OCI-M2 (cell line): ENCODE data around the gene LCN1.

ENCODE experiments used
- DNase-seq: peaks from one replicate; lab custom pipeline; 2025; ENCODE audit not compliant: unreplicated experiment; lab: John Stamatoyannopoulos, UW

The LCN1 gene

DNA sequence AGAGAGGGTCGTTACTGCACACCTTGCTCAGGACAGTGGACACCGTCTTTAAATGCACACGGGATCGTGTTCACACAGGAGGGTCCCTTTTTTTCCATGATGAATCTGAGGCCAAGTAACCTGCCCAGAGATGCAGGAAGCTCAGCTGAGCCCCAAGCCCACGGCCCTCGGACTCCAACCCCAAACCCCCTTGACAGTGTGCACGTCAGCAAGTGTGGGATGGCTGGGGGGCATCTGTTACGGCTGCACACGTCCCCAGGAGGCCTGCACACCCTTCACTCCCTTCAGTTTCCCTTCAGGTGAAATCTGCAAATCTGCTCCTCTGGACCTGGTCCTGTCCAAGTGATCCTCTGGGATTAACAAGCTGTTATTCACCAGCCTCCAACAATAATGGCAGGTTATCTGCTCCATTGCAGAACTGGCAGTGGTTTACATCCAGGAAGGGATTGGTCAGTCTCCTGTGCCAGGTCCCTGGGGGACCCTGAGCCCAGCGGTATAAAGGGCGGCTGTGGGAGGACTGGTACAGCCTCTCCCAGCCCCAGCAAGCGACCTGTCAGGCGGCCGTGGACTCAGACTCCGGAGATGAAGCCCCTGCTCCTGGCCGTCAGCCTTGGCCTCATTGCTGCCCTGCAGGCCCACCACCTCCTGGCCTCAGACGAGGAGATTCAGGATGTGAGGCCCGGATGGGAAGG lies at the start of gene LCN1:
Gene LCN1 (plus strand): TSS at position 525 of the 692 bp plus-strand sequence. CDS start 58 bp downstream, at position 583.
- no peak for DNase-seq

DNA sequence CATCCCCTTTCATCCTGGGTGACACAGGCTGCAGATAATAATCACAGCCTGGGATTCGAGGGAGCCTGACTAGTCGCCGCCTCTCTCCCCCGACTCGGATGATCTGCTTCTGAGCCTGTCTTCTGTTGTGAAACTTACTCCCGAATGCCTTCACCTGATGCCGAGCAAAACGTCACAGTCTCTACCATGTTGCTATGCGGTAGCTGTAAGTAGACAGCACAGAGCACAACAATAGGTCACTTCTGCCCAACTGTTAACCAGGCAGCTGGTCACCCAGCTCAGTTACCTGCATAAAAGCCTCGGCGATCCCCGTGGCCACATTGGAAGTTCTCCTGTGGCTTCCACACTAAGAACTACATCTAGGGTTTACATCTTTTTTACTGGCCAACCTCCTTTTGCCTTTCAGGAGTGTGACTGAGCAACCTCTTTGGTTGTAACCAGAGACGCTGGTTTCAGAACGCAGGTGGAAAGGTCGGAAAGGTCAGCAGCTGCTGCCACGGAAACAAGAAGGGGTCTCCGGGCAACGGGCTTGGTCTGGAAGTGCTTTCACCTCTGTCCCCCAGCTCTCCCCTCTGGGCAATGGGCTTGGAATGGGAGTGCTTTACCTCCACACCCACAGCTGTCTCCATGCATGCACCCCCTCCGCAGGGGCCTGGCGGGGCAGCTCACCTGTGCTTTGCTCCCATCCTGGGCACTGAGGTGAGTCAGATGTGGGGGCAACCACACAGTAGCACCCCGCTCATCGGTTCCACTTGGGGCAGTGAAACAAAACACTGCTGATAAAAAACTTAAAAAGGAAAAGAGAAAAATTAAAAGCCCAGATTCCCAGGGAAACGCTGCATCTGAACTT lies 49.2 kb upstream of the LCN1 start:
- no peak for DNase-seq

DNA sequence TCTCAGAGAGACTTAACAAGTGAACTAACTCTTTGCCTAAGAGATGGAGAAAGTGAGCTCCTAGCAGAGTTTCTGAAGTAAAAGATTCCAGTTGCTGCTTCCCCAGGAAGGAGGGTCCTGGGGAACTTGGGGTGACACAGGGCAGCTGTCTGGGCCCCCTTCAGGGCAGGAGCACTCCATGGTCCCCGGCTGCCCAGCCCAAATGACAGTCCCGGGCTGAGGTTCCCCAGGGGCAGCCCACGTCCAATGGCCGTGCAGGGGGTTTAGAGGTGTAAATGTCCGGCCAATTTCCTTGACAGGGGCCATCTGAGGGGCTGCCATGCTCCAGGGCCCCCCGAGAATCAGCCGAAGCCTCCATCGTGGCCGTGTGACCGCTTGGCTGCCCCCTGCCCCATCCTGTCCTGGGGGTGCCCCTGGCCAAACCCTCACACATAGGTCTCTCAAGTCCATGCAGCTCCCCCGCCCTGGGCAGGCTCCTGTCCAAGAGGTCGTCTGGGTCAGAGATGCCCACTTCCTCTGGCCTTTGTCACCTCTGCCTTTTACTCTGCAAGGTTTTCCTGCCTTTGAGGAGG lies 47.2 kb upstream of the LCN1 start:
- no peak for DNase-seq

DNA sequence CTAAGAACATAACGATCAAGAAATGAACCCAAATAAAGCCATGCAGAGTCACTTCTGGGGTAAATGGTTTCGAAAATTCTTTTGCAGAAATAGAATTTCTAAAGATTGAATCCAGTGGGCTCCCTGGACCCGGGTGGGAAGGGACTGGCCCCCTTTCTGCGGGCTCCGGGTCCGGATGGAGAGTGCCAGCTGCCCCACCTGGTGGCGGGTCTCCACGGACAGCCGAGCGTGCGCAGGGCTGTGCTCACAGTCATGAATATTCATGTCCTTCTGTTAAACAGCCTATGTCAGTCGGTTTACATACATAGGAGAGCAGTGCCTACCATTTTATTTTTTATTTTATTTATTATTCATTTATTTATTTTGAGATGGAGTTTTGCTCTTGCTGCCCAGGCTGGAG lies 46.3 kb upstream of the LCN1 start:
- DNase-seq: no peak

DNA sequence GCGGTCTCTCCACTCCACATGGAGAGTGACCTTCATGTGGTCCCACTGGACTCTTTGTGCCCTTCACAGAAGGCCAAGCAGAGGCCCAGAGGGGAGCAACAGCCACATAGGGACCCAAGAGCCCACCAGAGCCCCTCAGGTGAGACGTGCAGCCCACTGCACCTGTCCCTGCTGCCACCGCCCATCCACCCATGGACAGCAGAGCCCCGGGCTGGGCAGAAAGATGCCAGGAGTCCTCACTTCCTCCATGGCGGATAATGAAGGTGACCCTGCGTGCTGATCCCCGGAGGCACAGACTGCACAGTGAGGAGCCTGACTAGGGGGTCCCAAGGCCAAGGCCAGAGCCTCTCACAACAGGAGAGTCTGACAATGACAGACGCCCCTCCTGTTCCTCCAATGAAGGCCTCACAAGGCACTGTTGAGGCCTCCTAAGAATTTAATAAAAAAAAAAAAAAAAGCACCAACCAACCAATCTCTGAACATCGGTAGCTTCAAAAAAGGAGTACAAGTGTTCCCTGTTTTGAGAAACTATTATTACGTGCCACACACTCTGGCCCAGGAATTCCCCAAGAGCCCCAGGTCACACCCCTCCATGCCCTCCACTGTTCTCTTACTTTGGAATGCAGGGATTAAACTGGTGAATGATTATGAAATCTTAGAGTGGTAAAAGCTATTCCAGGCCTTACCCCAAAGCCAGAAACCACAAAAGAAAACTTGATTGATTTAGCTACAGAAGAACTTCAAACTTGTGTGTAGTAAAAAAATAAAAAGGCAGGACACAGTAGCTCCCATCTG lies 44.5 kb upstream of the LCN1 start:
- no peak for DNase-seq

DNA sequence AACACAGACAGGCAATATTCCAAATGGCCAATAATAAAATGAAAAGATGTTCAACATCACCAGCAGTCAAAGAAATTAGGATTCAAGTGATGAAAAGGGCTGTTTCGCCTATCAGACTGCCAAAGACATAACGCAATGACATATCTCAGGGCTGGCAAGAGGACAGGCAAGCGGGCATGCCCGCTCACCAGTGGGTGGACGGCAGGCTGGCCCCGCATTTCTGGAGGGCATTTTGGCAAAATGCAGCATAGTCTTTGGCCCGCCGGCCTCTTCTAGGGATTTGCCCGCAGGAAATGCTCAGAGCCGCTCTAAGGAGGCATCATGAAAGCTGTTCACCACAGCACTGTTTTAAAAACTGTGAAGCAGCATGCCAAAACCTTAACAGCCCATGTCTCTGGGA lies 43.0 kb upstream of the LCN1 start:
- DNase-seq: no peak

DNA sequence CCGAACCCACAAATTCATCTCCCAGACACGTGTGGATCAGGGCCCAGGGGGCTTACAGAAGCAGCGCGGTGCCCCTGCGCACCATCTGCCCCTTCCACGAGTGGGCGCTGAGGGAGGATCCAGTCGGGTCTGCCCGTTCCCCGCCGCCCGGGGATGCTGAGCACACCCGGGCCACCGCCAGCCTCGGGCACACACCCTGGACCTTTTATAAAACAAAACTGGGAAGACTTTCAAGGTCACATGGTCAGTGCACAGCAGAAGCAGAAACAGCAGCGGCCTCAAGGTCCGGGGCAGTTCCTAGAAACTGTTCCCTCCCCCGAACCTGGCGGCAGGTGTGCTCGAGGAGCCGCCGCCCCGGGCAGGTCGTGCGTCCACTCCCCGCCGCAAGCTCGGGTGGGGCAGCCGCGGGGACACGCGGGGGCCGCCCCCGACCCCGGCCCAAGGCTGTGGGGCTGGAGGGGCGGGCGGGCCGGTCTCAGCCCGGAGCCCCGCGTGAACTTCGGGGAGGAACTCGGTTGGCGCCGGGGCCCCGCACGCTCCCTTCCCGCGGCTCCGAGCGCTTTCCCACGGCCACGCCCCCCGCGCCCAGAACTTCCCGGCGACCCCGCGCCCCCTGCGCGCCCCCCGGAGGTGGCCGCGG lies 42.3 kb upstream of the LCN1 start:
- no peak for DNase-seq

DNA sequence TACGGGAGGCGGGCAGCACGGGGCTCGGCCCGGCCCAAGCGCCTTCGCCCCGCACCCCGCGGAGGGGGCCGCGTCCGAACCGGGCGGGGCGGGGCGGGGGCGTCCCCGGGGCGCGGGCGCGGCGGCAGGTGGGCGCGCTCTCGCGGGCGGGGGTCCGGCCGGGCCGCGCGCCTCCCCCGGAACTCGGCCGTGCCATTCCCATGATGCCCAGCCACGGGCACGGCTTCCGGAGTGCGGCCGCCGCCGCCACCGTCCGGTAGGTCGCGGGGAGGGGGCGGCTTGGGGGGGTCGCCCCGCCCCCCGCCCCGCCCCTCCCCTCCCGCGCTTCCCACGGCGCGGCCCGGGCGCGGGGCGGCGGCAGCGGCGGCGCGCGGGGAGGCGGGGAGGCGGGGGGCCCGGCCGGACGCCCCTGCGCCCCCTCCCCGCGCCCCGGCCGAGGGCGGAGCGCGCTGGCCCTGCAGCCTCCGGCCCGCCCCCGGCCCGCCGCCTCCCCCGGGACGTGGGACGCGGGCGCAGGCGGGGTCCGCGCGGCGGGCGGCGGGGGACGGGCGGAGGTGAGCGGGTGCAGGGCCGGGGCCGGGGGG lies 41.7 kb upstream of the LCN1 start, which contains the start of gene PPP1R26:
Gene PPP1R26 (plus strand): TSS at position 314 of the 584 bp plus-strand sequence. CDS start 4,729 bp downstream, outside the sequence.
- DNase-seq: no peak

DNA sequence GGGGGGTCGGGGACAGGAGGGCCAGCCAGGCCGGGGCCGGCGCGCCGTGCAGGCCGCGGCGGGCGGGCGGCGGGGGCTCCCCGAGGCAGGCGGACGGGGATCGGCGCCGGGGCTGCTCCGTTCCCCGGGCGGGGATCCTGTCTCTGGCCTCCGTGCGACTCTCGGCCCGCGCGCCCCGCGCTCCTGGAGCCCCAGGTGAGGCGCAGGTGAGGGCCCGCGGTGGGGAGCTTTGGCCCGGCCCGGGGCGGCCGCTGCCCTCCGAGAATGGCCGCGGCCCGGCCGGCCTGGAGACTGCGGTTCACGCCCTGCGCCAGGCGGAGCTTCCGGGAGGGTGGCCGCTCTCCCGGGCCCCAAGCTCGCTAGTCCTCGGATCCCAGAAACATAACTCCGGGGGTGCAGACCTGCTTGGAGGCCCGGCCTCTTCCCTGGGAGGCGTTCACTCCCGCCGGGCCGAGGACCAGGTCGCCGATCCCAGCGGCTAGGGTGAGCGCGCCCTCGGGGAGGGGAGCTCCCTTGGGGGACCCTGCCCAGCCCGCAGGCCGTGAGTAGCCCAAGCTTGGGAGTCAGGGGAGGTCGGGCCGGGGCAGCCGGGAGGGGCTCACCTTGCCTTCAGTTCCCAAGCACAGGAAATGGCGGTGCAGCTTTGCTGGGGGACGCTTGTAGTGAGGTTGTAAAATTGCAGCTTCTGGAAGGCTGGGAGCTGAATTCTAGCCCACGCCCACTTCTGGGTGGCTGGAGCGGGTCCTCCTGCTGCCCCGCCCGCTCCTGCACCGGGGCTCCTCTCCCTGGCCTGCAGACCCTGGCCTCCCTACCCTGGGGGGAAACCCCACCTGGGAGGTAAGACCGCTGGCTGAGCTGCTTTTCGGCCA lies 40.9 kb upstream of the LCN1 start:
- DNase-seq: no peak

DNA sequence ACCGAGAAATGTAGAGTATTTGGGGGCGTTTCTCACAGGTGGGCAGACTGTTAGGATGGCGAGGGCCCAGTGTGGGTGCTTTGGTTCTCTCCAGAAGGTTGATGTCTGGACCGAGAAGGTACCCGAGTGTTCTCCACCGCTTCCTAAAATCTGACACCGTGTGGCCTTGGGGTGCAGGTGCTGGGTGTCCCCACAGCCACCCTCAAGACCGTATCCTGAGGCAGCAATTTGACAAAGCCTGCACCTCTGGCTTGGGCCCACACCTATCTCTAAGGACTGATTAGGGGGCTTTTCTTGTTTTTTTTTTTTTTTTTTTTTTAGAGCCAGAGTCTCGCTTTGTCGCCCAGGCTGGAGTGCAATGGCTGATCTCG lies 40.3 kb upstream of the LCN1 start:
- DNase-seq: no peak

DNA sequence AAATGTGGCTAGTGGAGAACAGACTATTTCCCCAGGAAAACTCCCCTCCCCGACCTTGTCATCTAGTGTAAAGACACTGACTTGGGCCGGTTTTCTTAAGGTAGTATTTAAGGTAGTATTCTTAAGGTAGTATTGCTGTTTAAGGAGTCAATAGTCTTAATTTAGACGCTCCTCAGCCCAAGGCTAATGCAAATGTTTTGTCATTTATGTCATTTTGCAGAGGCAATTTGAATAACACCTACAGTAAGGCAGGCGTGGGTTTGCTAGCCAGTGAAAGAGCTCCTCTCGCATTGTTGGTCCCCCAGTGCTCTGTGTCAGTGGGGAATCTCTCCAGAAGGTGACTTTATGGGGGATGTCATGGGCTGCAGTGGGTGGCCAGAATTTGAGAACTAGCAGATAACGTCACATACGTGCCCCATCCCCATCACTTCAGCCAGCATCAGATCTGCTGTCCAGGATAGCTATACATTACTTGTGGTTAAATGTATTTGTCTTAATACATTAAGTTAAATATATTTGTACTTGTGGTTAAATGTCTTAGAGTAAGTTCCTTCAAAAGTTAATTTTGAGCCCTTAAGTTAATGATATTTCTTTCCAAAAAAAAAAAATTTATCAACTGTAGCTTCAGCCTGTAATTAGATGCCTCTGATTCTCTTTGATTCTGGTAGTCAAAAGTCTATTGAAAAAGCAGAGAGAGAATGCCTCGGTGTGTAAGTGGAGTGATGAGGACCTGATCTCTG lies 39.1 kb upstream of the LCN1 start:
- DNase-seq: no peak

DNA sequence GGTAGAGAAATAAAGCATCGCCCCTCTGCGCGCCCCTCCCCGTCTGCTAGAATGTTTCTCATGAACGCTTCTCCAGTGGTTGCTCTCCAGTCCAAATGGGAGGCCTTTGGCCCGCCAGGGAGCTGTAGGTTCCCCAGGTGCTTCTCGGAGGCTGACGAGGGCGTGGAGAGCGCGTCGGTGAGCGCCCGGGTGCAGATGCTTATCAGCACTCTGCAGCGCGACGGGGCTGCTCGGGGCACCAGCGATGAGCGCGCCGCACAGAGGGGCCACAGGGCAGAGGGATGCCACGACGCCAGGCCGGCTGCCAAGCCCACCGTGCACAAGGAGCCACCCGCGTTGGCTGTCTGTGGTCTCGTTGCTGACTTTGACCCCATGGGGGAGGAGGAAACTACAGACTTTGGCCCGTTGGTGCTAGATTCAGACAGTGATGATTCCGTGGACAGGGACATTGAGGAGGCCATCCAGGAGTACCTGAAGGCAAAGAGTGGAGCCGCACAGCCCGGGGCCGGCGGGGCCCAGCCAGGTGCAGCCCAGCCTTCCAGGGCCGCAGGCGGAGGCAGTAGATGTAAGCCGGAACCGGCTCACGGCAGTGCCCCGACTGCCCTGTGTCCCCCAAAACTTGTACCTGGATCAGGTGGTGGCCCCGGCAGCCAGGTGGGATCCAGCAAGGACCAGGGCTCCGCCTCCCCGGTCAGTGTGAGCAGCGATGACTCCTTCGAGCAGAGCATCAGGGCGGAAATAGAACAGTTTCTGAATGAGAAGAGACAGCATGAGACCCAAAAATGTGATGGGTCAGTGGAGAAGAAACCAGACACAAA lies 36.6 kb upstream of the LCN1 start:
- no peak for DNase-seq

DNA sequence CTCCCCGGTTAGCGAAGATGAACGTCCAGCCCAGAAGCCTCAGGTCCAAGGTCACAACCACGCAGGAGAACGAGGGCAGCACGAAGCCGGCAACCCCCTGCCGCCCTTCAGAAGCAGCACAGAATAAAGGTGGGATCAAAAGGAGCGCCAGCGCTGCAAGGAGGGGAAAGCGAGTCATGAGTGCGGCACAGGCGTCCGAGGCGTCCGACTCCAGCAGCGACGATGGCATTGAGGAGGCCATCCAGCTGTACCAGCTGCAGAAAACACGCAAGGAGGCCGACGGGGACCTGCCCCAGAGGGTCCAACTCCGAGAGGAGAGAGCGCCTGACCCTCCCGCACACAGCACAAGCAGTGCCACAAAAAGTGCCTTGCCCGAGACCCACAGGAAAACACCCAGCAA lies 35.9 kb upstream of the LCN1 start:
- no peak for DNase-seq

DNA sequence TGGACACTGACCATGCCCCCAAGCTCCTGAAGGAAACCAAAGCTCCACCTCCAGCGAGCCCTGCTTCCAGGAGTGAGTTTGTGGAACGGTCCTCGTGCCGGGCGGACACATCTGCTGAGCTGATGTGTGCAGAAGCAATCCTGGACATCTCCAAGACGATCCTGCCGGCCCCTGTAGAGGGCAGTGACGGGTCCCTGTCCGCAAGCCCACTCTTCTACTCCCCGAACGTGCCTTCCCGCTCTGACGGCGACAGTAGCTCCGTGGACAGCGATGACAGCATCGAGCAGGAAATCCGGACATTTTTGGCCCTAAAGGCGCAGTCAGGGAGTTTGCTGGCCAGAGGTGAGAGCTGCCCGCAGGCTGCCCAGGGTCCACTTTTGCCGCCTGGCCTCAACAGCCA lies 35.4 kb upstream of the LCN1 start:
- no peak for DNase-seq

DNA sequence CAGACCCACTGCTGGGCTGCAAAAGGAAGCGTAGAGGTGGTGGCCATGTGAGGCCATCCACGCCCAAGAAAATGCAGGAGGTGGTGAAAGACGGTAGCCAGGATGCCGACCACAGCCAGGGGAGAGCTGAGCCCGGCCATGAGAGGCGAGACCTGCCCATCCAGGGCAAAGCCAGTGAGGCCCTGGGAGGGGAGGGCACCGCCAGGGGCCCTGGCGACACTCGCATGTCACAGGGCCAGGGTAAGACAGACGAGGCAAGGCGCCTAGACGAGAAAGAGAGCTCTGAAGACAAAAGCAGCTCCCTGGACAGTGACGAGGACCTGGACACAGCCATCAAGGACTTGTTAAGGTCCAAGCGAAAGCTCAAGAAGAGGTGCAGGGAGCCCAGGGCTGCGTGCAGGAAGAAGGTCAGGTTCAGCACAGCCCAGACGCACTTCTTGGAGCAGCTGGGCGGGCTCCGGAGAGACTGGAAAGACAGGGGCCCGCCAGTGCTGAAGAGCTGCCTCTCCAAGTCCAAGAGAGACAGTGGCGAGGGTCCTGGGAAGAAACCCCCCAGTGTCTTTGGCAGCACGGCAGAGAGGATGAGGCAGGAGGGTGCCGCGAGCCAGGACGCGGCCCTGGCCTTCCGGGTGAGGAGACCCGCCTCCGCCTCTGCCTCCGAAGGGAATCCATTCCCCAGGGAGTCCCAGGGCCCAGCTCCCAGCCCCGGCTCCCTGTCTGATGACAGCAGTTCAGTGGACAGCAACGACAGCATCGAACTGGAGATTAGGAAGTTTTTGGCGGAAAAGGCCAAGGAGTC lies 34.8 kb upstream of the LCN1 start:
- DNase-seq: no peak

DNA sequence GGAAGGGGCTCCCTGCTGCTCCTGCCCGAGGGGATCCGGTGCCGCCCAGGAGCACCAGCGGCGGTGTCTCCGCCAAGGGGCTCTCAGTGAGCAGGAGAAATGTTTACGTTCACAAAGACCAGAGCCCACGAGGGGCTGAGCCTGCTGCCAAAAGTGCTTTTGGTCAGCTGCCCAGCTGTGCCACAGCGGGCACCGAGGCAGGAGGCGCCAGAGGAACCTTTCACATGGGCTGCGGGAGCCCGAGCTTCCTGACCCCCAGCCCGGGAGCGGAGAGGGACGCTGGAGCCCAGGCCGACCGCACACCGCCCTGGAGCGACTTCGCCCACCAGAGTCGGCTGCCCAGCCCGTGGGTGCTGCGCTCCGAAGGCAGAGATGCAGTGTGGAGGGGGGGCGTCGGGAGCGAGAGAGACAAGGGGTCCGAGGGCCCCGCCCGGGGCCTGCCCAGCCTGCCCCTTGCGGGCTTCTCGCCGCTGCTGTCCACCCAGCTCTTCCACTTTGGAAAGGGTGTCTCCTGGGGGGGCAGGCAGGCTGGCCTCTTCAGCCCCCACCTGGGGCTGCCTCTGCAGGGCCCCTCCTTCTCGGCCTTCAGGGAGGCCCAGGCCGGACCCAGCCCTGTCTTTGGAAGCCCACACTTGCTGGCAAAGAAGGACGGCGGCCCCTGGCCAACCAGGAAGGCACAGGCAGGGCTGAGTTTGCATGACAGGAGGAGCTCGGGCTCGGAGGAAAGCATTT lies 33.8 kb upstream of the LCN1 start:
- no peak for DNase-seq

DNA sequence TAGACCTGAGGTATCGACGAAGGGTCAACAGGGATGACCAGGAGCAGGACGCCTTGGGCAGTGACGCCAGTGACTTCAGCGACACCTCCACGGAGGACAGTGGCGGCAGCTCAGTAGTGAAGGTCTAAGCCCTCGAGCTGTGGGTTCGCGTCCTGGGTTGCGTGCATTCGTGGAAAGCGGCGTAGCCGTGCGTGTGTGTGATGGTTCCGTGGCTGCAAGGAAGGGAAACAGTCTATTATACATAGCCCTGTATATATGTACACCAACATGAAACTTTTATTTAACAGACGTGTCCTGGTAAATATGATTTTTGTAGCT lies 33.3 kb upstream of the LCN1 start:
- DNase-seq: no peak
